IPS DF 6.9 (cell line): Measurements from ENCODE around the gene PFKL.

Source experiments
- DNase-seq: peaks from one replicate; pipeline ENCODE4 v3.0.0-alpha.2; 2013; ENCODE audit warnings: low read depth, low spot score
- H3K27ac ChIP-seq: one replicate; pipeline ENCODE4 v1.5.1; 2013; ENCODE audit warnings: low read length, control low read depth
- H3K27me3 ChIP-seq: 2 replicates; pipeline ENCODE4 v1.6.1; 2013; ENCODE audit warnings: mild to moderate bottlenecking, low read length; ENCODE audit not compliant: control insufficient read depth, insufficient read depth
- H3K36me3 ChIP-seq: 2 replicates; pipeline ENCODE4 v1.6.1; 2013; ENCODE audit warnings: low read length; ENCODE audit not compliant: control insufficient read depth, insufficient read depth
- H3K4me1 ChIP-seq: 2 replicates; pipeline ENCODE4 v1.6.1; 2013; ENCODE audit warnings: low read length; ENCODE audit not compliant: control insufficient read depth, insufficient read depth
- H3K4me3 ChIP-seq: 2 replicates; pipeline ENCODE4 v1.5.1; 2013; ENCODE audit warnings: mild to moderate bottlenecking, low read length
- H3K9me3 ChIP-seq: 2 replicates; pipeline ENCODE4 v1.6.1; 2013; ENCODE audit warnings: low read length, inconsistent platforms; ENCODE audit not compliant: control insufficient read depth, insufficient read depth
- WGBS: extraction: QIAGEN DNeasy Blood & Tissue Kit; methylation state at CpG from one replicate; pipeline ENCODE4 v1.1.7; 2013; ENCODE audit warnings: mixed read lengths, missing lambda C conversion rate; ENCODE audit not compliant: insufficient read length, insufficient coverage; 5-methylcytosine and 5-hydroxymethylcytosine counted together

PFKL gene

DNA sequence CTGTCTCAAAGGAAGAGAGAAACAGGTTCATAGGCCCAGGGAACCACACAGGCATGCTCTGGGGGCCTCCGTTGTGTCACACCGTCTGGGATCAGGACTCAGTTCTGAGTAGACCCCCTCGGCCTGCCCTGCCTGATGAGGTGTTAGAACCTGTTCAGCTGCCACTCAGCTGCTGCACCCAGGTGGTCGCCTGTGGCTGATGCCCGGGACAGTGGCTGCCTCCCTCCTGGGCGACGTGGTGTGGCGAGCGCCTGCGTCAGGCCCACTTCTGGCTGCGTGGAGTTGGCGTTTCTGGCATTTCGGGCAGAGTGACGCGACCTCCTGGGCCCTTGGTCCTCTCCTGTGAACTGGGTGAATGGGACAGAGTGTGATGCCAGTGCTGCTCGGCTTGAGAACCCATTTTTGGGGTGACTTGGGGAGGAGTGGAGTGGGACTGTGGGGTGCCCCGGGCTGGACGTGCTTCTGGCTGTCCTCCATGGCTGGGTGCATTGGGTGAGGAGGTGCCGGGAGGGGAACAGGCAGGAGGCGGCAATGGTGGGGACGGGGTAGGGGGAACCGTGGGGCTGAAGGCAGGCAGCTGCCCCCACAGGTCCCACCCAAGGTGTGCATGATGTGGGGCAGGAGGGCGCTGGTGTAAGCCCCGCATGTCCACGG is 28.5 kb downstream of the PFKL start:
- Histone ChIP-seq H3K36me3 (peaks cover 9% of the 10 kb centered on the region), H3K27me3 (no peaks in the 10 kb centered on the region), H3K4me1 (no peaks in the 10 kb centered on the region; the same call in 1 of the 2 replicates), H3K4me3 (no peak overlapping the region), H3K27ac (no peak overlapping the region), H3K9me3 (no peaks in the 10 kb centered on the region)
- DNase-seq: no peak
- no CpG with 5 or more reads among the region's 25 CpGs for WGBS

DNA sequence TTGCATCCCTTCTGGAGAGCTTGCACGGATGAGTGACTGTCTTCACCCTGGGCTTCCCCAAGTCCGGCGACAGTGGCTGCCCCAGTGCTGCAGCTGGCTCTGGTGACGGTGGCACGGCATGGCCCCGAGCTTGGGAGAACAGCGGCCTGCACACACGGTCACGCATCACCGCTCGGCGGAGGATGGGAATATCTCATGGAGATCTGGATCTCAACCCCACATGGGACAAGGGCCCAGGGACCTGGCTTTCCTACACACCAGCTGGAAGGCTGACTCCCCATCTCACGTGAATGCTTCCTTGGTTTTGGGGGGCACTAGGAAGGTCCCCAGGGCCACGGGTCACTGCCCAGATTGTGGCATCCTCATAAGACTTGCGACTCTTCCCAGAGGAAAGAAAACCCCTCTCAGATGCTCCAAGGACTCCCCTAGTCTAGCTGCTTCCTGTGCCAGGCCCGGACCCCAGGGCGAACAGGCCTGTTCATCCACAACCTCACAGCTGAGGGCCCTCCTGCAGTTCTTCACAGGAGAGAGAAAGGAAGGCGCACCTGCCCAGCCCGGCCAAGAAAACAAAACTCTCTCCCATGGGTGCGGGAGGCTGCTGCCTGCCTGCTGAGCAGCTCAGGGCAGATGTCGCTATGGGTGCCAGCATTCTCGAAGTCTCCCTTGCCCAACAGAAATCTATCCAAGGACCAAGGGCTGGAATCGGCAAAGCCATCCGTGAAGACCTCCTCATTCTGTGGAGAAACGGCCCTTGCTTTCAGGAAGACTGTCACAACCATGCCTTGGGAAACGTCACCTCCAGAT is 29.4 kb downstream of the PFKL start:
- no peak overlapping the region for H3K4me3 ChIP-seq
- no peaks in the 10 kb centered on the region; the same call in 1 of the 2 replicates for H3K4me1 ChIP-seq
- no peak overlapping the region for H3K27ac ChIP-seq
- no peaks in the 10 kb centered on the region for H3K9me3 ChIP-seq
- H3K27me3 ChIP-seq: no peaks in the 10 kb centered on the region
- H3K36me3 ChIP-seq: peaks cover 7% of the 10 kb centered on the region
- no peak for DNase-seq
- WGBS: no CpG with 5 or more reads among the region's 26 CpGs

DNA sequence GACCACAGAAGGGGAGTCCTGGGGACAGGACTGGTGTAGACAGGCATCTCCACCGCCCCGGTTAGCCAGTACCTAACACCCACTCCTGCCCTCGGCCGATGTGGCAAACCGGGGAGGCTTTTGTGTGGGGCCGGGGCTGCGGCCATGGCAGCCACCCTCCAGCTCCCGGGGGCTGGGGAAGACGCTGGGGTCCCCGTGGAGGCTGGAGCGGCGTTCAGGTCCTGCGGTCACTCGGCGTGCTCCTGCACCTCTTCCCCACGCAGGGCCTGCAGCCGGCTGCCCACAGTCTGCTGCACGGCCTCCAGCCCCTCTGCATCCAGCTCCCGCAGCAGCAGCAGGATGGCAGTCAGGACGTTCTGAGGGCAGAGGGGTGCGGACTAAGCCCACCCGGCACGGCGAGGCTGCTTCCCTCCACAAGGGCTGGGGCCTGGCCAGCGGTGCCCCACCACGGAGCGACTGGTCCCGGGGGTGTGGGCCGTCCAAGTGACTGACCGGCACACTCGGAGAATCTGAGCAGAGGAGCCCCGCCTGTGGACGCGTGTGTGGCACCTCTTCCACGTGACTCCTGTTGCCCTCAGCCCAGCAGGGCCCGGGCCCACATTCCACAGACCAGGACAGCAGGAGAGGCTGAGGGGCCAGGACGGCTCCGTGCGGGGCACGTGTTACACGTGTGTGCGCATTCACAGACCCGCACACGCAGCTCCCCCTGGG is 30.3 kb downstream of the PFKL start:
- Histone ChIP-seq H3K27me3 (no peaks in the 10 kb centered on the region), H3K4me3 (no peak overlapping the region), H3K9me3 (no peaks in the 10 kb centered on the region), H3K4me1 (no peaks in the 10 kb centered on the region; the same call in 1 of the 2 replicates), H3K27ac (no peak overlapping the region), H3K36me3 (peaks cover 3% of the 10 kb centered on the region; the same call in 1 of the 2 replicates)
- no peak for DNase-seq
- no CpG with 5 or more reads among the region's 44 CpGs for WGBS

DNA sequence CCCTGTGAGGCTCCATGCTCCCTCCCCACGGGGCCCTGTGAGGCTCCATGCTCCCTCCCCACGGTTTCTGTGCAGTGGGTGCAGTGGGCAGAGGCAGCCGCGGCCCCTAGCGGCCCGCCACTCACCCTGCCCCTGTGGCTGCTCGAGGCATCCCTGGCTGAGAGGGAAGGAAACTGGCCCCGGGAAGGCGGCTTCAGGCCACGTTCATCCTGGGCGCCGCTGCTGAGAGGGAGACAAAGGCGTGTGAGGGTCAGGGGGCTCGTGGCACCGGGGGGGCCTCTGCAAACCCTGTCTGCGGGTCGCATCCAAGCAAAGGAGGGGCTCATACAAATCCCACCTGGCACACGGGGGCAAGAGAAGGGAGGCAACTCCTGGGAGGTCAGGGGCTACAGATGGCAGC is 30.8 kb downstream of the PFKL start:
- H3K36me3 ChIP-seq: peaks cover 3% of the 10 kb centered on the region; the same call in 1 of the 2 replicates
- no peak overlapping the region for H3K4me3 ChIP-seq
- H3K4me1 ChIP-seq: no peaks in the 10 kb centered on the region; the same call in 1 of the 2 replicates
- H3K27me3 ChIP-seq: no peaks in the 10 kb centered on the region
- no CpG with 5 or more reads among the region's 18 CpGs for WGBS
- H3K9me3 ChIP-seq: no peaks in the 10 kb centered on the region
- H3K27ac ChIP-seq: no peak overlapping the region
- DNase-seq: no peak

DNA sequence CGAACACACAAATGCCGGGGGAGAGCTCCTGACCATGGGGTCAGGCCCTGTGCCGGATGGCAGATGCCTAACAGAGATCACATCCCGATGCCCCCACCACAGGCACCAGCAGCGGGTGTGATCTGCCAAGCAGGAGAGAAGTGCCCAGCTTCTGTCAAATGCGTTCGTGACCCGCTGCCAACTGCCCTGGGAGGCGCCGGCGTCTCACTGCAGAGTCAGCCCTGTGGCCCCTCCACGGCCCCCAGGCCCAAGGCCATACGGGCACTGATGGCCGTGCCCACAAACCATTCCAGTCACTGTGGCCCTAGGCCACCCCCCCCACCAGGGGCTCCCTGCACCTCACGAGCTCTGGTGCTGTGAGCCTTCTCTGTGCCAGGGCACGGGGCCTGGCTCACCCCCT is 31.4 kb downstream of the PFKL start:
- Histone ChIP-seq H3K4me3 (no peak overlapping the region), H3K4me1 (no peaks in the 10 kb centered on the region; the same call in 1 of the 2 replicates), H3K36me3 (peaks cover 2% of the 10 kb centered on the region; the same call in 1 of the 2 replicates), H3K9me3 (no peaks in the 10 kb centered on the region), H3K27me3 (no peaks in the 10 kb centered on the region), H3K27ac (no peak overlapping the region)
- no peak for DNase-seq
- no CpG with 5 or more reads among the region's 16 CpGs for WGBS

DNA sequence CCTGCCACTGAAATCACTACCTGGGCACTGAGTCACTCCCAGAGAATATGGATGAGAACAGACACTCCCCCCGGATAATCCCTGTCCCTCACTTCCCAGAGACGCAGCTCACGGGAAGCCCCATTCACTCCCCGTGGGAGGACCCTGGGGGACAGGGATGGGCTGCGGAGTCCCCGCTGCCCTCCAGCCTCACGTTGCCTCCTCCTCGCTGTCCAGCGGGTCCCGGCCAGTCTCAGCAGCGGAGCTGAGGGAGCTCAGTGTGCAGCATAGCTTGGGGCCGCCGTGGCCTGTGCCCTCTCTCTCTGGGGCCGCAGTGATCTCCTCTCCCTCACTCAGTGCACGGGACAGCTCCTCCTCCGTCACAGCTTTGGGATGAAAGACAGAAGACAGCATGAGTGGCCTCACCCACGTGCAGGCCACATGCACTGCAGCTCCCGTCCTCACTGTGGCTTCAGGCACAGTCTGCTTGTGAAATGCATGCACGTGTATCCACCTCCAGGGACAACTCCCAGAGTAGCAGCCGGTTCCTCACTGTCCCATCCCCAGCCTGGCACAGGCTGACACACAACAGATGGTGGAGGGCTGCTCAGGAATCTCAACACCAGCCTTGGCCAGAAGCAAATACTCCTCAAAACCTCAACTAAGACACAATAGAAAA is 31.9 kb downstream of the PFKL start:
- Histone ChIP-seq H3K4me3 (no peak overlapping the region), H3K9me3 (no peaks in the 10 kb centered on the region), H3K27me3 (no peaks in the 10 kb centered on the region), H3K4me1 (no peaks in the 10 kb centered on the region; the same call in 1 of the 2 replicates), H3K36me3 (no peaks in the 10 kb centered on the region; the same call in 1 of the 2 replicates), H3K27ac (no peak overlapping the region)
- no peak for DNase-seq
- no CpG with 5 or more reads among the region's 20 CpGs for WGBS

DNA sequence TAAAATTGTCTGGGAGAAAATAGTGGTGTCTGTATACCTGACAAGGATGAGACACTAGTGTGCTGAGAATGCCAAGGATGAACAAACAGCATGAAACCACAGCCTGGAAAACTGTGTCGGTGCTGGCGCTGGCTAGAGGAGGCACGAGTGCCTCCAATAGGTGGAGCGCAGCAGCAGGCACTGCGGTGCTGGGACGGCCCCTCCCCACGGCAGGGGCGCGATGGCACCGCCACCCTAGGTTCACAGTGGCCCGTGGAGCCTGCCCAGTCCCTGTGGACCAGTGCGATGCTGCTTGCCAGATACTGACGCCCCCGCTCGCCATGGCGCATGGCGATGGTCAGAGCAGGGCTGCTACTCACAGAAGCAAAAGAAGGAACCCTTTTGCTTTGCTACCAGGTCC is 32.5 kb downstream of the PFKL start:
- no peaks in the 10 kb centered on the region; the same call in 1 of the 2 replicates for H3K4me1 ChIP-seq
- WGBS: no CpG with 5 or more reads among the region's 17 CpGs
- H3K36me3 ChIP-seq: no peaks in the 10 kb centered on the region; the same call in 1 of the 2 replicates
- H3K27me3 ChIP-seq: no peaks in the 10 kb centered on the region
- no peak overlapping the region for H3K27ac ChIP-seq
- no peaks in the 10 kb centered on the region for H3K9me3 ChIP-seq
- no peak for DNase-seq
- no peak overlapping the region for H3K4me3 ChIP-seq

DNA sequence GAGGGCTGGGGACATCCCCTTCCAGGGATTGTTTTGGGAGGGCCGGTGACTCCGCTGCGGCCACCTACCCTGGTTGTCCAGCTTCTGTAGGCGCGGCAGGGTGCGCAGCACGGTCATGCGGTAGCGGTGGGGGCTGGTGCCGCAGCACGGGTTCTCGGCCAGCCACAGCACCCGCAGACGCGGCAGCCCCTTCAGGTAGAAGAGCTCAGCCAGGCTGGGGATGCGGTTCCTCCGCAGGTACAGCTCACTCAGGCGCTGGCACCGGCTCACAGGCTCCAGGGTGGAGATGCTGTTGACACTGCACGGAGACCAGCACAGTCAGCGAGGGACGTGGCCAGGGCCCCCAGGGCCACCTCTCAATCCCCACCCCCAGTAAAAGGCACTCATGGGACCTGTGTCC is 33.1 kb downstream of the PFKL start:
- Histone ChIP-seq H3K36me3 (no peaks in the 10 kb centered on the region; the same call in 1 of the 2 replicates), H3K27me3 (no peaks in the 10 kb centered on the region), H3K4me1 (no peaks in the 10 kb centered on the region; the same call in none of the 2 replicates), H3K4me3 (no peak overlapping the region), H3K9me3 (no peaks in the 10 kb centered on the region), H3K27ac (no peak overlapping the region)
- WGBS: no CpG with 5 or more reads among the region's 22 CpGs
- DNase-seq: no peak

DNA sequence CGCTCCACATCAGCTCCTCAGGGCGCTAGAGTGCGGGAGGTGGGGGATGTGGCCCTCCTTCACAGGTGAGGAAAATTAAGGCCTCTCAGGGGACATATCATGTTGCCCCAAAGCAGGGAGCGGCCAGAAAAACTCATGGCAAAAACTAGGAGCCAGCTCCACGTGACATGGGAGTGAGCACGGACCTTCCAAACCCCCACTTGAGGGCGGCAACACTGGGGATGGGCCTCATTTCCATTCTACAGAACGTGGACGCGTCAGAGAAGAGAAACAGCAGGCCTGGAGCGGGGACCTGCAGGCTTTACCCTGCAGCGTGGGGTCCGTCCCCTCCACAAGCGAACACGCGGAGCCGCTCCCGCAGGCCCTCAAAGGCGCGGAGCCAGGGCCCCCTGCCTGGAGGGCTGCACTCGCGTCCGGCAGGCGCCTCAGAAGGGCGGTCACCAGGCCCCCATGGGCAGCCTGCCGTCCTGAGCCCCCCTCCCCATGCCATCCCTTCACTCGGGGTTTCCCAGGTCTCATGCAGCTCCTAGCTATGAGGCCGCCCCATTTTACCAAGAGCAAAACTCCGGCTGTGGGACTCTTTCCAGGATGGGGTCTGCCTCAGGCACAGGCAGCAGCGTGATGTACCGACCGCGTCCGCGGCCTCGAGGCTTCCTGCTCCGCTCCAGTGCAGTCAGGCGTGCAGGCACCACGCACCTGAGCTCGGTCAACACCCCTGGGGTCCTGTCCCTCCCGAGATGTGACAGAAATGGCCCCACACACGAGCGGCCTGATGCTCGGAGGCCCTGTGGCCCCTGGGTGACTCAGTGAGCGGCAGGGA is 33.9 kb downstream of the PFKL start:
- no peaks in the 10 kb centered on the region; the same call in none of the 2 replicates for H3K4me1 ChIP-seq
- WGBS: no CpG with 5 or more reads among the region's 45 CpGs
- H3K27ac ChIP-seq: no peak overlapping the region
- H3K4me3 ChIP-seq: no peak overlapping the region
- no peaks in the 10 kb centered on the region; the same call in 1 of the 2 replicates for H3K36me3 ChIP-seq
- no peaks in the 10 kb centered on the region for H3K27me3 ChIP-seq
- H3K9me3 ChIP-seq: no peaks in the 10 kb centered on the region
- no peak for DNase-seq
